ENCODE data around the gene MAML2.

Gene MAML2

DNA sequence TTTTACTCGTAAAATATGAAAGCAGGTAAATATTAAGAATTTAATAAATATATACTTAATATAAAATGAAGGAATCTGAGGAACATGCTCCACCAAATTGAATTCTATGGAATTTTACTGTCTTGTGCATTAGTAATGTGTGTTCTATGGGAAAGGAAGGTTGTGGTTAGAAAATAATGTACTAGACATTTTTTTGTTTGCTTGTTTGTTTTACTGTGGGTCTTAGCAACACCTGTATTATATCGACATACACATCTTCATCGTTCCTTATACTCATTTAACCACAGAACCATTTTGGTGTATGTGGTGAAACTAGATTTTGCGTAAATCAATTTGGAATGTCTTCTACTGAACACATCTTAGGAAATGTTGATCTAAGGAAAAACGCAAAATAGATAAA lies 304.9 kb downstream of the MAML2 start:
- no peak for DNase-seq (ENCODE audit: low read depth in 2 of 2)

DNA sequence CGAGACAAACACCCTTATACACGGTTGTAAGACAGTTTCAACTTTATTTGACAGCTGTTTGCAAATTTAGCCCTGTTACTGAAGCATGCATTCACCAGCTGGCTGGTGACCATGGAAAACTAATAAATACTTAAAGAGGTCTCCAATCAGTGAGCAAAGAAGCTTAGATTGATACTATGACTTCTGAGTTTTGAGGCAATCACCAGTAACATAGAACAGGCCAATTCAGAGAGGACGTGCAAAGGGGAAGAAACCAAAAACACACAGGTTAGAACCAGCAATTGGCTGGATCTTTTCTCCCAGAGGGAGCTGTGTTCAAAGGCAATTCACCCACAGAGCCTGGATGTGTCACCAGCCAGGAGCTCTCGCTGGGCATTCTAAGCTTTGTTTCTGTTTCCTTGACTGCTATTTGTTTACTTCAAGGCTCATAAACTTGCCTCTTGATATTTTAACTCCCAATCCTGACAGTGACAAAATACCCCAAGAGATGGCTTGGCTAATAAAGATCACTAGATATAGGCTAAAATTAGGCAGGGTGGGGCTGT lies 305.5 kb downstream of the MAML2 start:
- no peak for DNase-seq (ENCODE audit: low read depth in 2 of 2)

DNA sequence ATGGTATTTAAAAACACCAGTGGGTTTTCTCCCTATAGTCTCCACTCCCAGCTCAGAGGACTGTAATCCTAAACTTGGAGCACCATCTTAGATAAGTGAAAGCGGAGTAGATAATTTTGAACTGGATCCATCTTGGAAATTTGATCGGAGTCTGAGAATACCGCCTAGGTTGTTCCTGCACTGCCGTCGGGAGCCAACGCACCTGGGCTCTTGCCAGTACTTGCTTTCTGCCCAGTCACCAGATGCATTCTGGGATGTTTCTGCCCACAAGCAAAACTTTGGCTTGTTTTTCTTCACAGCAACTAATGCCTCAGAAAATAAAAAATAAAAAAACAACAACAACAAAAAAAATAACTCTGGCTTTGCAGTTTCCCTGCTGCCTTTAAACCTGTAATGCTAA lies 306.1 kb downstream of the MAML2 start:
- no peak for DNase-seq (ENCODE audit: low read depth in 2 of 2)

DNA sequence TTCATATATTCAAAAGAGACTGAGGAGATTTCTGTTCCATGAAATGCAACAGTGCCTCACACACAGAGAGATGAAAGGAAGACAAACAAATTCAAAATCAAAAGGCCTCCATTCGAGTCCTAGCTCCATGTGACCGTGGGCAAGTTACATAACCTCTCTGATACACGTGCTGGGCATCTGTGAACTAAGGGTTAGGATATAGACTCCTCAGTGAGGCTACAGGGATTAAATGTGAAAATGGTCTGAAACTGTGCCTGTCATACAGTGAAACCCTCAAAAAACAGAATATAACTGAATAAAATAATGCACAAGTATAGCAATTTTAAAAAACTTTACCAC lies 307.3 kb downstream of the MAML2 start:
- DNase-seq (ENCODE audit: low read depth in 2 of 2) = no peak

GRCh38 chr11:96035031-96035739 lies 307.8 kb downstream of the MAML2 start:
- no peak for DNase-seq (ENCODE audit: low read depth in 2 of 2)

DNA sequence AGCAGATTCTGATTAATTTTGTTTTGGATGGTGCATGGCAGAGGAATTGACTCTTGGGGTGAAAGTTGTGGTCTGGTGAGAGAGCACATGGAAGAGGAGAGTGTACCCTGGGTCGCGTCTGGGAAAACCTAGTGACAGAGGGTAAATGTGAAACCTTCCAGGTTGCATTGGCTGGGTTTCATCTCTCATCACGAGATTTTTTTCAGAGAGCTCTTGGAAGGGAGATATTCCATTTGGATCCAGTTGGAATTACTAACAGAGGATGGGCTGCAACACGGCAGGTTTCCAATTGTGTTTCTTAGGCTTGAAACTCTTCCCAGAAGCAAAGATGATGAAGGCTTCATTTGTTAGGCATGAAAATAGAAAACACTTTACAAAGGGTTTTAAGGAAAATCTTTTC lies 309.4 kb downstream of the MAML2 start:
- DNase-seq (ENCODE audit: low read depth in 2 of 2) = no peak

DNA sequence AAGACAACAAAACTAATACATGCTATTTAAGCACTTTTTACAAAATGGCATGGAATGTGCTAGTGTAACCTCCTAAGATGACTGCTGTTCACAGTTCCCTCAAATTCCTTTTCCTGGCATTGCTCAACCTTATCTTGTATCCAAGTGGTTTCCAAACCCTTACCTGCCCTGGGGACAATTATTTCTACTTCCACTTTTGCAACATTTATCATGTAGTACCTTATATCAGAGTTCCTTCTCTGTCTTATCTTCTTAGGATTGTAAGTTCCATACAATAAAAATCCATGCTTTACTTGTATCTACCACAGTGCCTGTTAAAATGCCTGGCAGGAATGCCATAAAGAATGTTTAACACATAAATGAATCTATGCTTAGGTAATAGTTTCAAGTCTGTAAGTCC lies 309.9 kb downstream of the MAML2 start:
- DNase-seq (ENCODE audit: low read depth in 2 of 2) = no peak

DNA sequence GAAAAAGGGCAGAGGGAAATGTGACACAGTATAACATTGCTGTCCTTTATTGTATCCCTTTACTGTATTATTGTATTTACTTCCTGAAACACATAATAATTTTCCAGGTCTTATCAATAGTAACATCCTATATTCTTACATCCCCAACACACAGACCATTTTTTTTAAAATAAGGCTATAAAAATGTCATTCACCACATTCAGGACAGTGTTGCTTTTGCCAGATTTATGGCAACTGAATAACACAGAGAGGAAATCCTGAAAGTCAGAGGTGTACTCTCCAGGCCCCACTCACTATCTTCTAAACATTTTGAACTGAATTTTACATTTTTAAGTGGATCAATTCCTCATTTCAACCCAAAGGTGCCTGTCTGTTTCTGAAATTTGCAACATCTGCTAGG lies 314.2 kb downstream of the MAML2 start:
- DNase-seq (ENCODE audit: low read depth in 2 of 2) = no peak

DNA sequence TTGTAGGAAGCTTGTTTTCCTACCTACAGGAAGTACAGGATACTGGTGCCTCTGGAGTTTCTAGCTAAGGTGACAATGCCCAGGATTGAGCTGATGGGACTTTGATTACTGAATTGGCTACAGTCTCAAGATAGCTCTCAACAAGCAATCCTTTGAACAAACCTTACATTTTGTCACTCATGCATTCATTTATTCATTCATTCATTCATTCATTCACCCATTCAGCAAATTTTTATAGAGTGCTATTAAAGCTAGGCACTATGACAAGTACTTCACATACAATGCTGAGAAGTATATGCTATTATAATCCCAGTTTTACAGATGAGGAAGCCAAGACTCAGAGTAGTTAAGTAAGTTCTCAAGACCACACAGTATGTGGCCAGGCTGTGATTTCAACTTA lies 316.0 kb downstream of the MAML2 start:
- no peak for DNase-seq (ENCODE audit: low read depth in 2 of 2)

GRCh38 chr11:96026310-96026709 lies 316.7 kb downstream of the MAML2 start:
- no peak for DNase-seq (ENCODE audit: low read depth in 2 of 2)

DNA sequence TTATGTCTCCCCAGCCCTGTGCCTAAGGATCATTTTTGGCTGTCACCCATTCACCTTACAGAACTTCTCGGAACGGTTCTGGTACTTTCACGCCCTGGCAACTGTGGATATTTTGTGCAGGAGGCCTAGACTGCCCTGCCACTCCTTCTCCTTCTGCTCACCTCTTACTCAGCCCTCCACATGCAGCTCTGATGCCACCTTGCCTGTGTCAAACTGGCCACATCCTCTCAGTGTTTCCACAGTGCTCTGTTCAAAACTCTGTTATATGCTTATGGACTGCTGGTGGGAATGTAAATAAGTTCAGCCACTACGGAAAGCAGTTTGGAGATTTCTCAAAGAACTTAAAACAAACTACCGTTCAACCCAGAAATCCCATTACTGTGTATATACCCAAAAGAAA lies 318.3 kb downstream of the MAML2 start:
- no peak for DNase-seq (ENCODE audit: low read depth in 2 of 2)

- DNase-seq (ENCODE audit: low read depth in 2 of 2) = no peak
Measured at GRCh38 chr11:96023275-96023674, 319.7 kb downstream of the MAML2 start.

GRCh38 chr11:96021901-96022650 lies 320.9 kb downstream of the MAML2 start:
- DNase-seq (ENCODE audit: low read depth in 2 of 2) = no peak

DNA sequence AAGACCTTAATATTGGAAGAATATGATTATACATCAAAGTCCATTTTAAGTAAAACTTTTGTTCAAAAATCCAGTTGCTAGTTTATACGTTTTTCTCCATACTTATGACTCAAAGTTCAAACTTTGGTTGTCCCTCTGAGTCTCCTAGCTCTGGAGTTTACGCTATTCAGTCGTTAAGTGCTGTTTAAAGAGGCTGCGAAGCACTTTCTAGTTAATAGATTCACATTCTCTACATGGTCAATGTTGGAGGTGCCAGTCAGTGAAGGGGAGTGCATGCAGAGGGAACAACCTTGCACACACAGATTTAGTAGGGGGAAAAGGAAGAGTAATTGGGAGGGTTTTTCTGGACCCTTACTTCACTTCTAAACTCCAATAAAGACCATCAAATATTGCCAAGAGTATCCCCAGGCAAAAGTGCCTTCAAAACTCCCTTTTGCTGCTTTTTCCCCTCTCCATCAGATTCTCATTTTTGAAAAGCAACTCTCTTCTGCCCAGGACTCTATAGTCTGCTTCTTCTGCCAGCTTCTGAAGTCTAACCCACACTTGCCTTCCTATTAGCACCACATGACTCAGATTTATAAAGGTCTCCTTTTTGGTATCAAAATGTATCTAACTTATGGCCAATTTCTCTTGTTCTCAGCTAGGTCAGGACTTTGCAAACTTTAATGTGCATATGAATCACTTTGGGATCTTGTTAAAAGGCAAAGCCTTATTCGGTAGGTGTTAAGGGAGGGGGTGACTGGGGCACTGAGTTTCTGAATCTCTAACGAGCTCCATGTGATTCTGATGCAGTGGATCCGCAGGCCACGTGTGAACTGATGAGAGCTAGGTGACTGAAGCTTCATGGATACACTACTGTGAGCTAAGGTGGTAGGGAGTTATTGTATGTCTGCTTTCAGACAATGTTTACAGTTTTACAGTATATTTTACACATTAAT lies 322.9 kb downstream of the MAML2 start:
- DNase-seq (ENCODE audit: low read depth in 2 of 2) = no peak

DNA sequence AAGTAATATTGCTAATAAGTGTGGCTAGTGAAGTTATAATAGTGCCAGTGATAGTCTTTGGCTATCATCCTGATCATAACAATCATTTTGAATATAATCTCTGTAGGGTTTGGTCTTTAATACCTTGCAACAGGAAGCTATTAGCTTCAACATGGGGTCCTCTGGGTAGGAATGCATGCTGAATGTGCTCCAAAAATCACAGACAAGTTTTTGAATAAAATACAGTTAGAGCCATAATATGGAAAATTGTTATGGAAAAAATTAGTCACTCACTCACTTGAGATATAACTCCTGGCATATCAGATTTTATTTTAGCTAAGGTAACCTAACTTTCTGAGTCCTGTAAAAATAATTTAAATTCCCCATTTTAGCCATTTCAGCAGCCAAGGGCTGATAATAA lies 323.7 kb downstream of the MAML2 start:
- DNase-seq (ENCODE audit: low read depth in 2 of 2) = no peak

- DNase-seq (ENCODE audit: low read depth in 2 of 2) = no peak
Measured at GRCh38 chr11:96017856-96018255, 325.1 kb downstream of the MAML2 start.

DNA sequence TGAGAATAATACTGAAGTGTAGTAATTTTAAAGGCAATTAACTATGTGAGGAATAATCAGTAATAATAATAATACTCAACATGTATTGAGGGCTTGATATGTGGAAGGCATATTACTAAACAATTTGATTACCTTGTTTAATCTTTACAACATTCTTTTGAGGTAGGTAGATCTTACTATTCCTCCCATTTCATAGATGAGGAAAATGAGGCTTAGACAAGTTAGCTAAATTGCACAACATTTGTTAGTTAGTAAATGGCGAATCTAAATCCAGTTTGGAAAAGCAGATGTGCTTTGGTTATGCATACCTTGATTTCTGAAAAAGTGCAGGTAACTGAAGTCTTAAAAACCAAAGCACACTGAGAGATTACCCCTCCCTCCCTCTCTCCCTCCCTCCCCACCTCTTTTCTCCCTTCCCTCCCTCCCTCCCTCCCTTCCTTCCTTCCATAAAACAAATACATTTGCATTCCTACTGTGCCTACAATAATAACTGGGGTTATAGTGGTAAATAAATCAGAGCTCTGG lies 326.0 kb downstream of the MAML2 start:
- no peak for DNase-seq (ENCODE audit: low read depth in 2 of 2)

- DNase-seq (ENCODE audit: low read depth in 2 of 2) = no peak
Measured at GRCh38 chr11:96015906-96016565, 327.0 kb downstream of the MAML2 start.

- DNase-seq (ENCODE audit: low read depth in 2 of 2) = no peak
Measured at GRCh38 chr11:96014217-96014616, 328.8 kb downstream of the MAML2 start.

GRCh38 chr11:96013461-96014213 lies 329.4 kb downstream of the MAML2 start:
- no peak for DNase-seq (ENCODE audit: low read depth in 2 of 2)
